Activated CD4-positive, alpha-beta T cell treated with anti-CD3 and anti-CD28 coated beads, Interleukin-2, amount 10 ng/mL, durations not matched to agents 24 days and 14 days (primary cell): ENCODE results near the gene FSCN2. TPM values are rescaled to one million over a fixed set of nuclear protein-coding genes. Genes with fewer than 3 reads are reported as not detected.

Source experiments
- DNase-seq: peaks from one replicate; pipeline ENCODE4 v3.0.0; 2022
- H3K27ac Mint-ChIP-seq: one replicate; pipeline ENCODE4 v1.8.0; 2022; ENCODE audit warnings: mild to moderate bottlenecking, mixed read lengths
- H3K27me3 Mint-ChIP-seq: one replicate; pipeline ENCODE4 v1.8.0; 2022; ENCODE audit warnings: mixed read lengths
- H3K36me3 Mint-ChIP-seq: one replicate; pipeline ENCODE4 v1.8.0; 2022; ENCODE audit warnings: low read depth, mild to moderate bottlenecking, mixed read lengths
- H3K4me1 Mint-ChIP-seq: one replicate; pipeline ENCODE4 v1.8.0; 2021; ENCODE audit warnings: mixed read lengths
- H3K4me3 Mint-ChIP-seq: one replicate; pipeline ENCODE4 v1.8.0; 2022; ENCODE audit warnings: mild to moderate bottlenecking, moderate library complexity, mixed read lengths
- H3K9me3 Mint-ChIP-seq: one replicate; pipeline ENCODE4 v1.8.0; 2021; ENCODE audit warnings: mixed read lengths
- intact Hi-C: fragments of 100-400 bp; cut with micrococcal nuclease; formaldehyde crosslinking; loops from one replicate; pipeline ENCODE4 v1.15.1; 2023
- total RNA-seq: library from RNA; stranded (reverse); gene quantifications from 2 replicates; pipeline ENCODE4 v1.2.3, GENCODE V29; 2022

The FSCN2 gene
- total RNA-seq, 1 donor from 2014 or later, result 0.51 TPM

DNA sequence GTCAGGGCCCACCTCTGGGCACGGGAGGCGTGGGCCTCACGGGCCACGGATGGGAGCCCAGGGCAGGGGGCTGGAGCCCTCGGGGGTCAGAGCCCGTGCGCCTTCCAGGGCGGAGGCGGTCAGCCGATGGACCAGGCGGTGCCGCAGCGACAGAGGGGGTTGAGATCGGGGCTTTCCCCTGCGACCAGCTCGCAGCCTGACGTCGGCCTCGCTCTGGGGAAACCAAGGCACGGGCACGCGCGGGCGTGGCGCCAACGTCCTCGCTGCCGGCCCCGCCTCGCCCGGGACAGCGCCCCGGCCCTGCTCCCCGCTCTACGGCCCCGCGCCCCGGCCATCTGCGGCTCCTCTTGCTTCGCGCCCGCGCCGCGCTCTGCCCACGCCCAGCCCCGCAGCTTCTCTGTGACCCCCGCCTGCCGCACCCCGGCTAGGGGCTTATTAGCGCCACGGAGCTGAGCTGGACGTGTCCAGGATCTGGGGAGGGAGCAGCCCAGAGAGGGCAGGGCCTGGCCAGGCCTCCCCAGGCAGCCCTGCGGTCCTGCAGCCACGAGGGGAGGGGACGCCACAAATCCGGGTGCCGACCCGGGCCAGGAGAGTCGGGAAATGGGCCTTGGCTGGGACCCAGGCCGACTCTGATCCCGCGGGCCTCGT, 29.1 kb upstream of the FSCN2 start:
- intact Hi-C loops, result no loop called here
- peaks cover 4% of the 10 kb centered on the region for H3K4me1 Mint-ChIP-seq
- no peak overlapping the region for H3K27ac Mint-ChIP-seq
- no peaks in the 10 kb centered on the region for H3K36me3 Mint-ChIP-seq
- no peak overlapping the region for H3K4me3 Mint-ChIP-seq
- H3K9me3 Mint-ChIP-seq, result no peaks in the 10 kb centered on the region
- no peak for DNase-seq
- peaks cover 27% of the 10 kb centered on the region for H3K27me3 Mint-ChIP-seq

GRCh38 chr17:81499601-81499970, 28.6 kb upstream of the FSCN2 start:
- H3K9me3 Mint-ChIP-seq, result no peaks in the 10 kb centered on the region
- no peak for DNase-seq
- peaks cover 4% of the 10 kb centered on the region for H3K4me1 Mint-ChIP-seq
- no peak overlapping the region for H3K4me3 Mint-ChIP-seq
- no peaks in the 10 kb centered on the region for H3K36me3 Mint-ChIP-seq
- H3K27me3 Mint-ChIP-seq, result peaks cover 28% of the 10 kb centered on the region
- intact Hi-C loops, result no loop called here
- no peak overlapping the region for H3K27ac Mint-ChIP-seq

DNA sequence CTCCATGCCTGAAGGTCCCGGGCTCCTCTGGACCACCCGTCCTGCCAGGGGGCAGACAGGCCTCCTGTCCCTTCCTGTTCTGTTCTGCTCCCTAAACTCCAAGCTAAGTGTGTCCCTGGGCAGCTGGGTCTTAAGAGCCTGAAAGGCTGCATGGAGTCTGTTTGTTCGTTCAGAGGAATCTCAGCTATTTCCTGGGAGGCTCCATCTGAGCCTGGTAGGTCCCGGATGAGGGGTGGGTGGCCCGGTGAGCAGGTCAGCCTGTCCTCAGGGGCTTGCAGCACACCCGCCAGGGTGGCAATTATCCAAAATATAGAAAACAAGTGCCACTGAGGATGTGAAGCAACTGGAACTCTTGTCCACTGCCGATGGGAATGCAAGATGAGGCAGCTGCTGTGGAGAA, 28.1 kb upstream of the FSCN2 start:
- H3K36me3 Mint-ChIP-seq, result no peaks in the 10 kb centered on the region
- no peak overlapping the region for H3K27ac Mint-ChIP-seq
- H3K4me3 Mint-ChIP-seq, result no peak overlapping the region
- peaks cover 29% of the 10 kb centered on the region for H3K27me3 Mint-ChIP-seq
- no peak for DNase-seq
- intact Hi-C loops, result no loop called here
- H3K9me3 Mint-ChIP-seq, result no peaks in the 10 kb centered on the region
- H3K4me1 Mint-ChIP-seq, result peaks cover 1% of the 10 kb centered on the region

DNA sequence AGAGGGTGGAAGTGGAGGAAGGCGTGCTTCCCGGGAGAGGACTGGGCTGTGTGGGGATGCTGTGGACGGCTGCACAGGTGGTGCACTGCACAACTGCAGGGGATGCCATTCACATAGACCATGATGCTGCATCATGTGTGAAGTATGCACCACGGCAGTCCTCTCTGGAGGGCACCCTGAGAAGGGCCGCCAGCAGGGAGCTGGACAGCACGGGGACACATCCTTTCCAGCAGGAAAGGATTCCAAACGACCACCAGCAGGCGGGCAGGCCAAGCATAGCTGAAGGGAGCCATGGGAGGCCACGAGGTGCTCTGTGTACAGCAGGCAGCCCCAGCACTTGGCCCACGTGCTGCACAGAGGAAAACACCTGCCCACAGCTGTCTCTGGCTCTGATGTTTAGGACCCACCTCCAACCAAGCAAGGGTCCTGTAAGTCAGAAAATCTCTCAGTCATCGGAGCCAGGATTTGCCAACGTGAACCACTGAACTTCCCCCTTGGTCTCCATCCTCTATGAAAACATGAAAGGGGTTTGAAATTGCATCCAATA, 25.6 kb upstream of the FSCN2 start:
- no peaks in the 10 kb centered on the region for H3K9me3 Mint-ChIP-seq
- no peak overlapping the region for H3K27ac Mint-ChIP-seq
- H3K36me3 Mint-ChIP-seq, result no peaks in the 10 kb centered on the region
- intact Hi-C loops, result no loop called here
- H3K4me3 Mint-ChIP-seq, result no peak overlapping the region
- no peak for DNase-seq
- no peaks in the 10 kb centered on the region for H3K4me1 Mint-ChIP-seq
- H3K27me3 Mint-ChIP-seq, result peaks cover 27% of the 10 kb centered on the region

- Mint-ChIP-seq H3K4me3 (no peak overlapping the region), H3K27ac (no peak overlapping the region), H3K9me3 (no peaks in the 10 kb centered on the region), H3K36me3 (peaks cover 8% of the 10 kb centered on the region), H3K4me1 (peaks cover 4% of the 10 kb centered on the region), H3K27me3 (peaks cover 24% of the 10 kb centered on the region)
- DNase-seq, result no peak
- intact Hi-C loops, result no loop called here
Measured at GRCh38 chr17:81503619-81504018, 24.6 kb upstream of the FSCN2 start.

- peak overlapping the region; percentile 99 for H3K4me3 Mint-ChIP-seq
- peaks cover 23% of the 10 kb centered on the region for H3K4me1 Mint-ChIP-seq
- intact Hi-C loops, result no loop called here
- DNase-seq, result no peak
- H3K27me3 Mint-ChIP-seq, result peaks cover 11% of the 10 kb centered on the region
- H3K27ac Mint-ChIP-seq, result peak overlapping the region; percentile 78
- H3K9me3 Mint-ChIP-seq, result no peaks in the 10 kb centered on the region
- peaks cover 45% of the 10 kb centered on the region for H3K36me3 Mint-ChIP-seq
Measured at GRCh38 chr17:81508639-81509206, 19.5 kb upstream of the FSCN2 start.

DNA sequence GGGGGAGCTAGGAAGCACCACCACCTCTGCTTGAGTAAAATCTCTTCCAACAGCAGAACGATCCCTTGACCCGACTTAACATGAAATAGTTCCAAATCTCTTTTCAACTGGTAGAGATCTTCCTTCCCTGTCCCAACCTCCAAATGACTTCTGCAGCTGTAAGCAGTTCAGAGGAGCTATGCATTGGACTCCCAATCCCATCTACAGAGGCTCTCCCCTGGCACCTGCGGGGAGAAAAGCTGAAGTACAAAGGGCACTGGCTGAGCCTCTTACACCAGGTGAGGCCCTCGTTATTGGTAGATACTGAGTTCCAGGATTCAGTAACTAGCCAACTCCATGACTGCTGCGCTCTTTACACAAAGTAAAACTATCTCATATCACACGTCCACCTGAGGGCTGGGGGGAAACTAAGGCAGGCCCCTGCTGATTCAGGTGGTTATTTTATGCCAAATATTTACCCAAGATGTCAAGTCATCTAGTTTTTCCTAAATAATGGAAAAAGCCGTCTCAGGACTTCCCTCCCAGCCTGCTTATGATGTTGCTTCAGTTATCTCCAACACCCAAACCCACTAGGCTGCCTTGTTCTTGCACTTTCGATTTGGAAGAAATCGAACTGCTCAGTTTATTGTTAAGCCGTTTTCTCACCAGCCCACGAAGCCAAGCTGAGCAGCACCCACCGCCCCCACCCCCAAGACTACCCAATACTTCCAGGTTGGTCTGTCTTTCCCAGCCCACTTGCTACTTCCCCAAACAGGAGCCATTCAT, 18.8 kb upstream of the FSCN2 start:
- Mint-ChIP-seq H3K27ac (peak overlapping the region; percentile 78), H3K4me3 (peak overlapping the region; percentile 99), H3K36me3 (peaks cover 45% of the 10 kb centered on the region), H3K9me3 (no peaks in the 10 kb centered on the region), H3K27me3 (peaks cover 8% of the 10 kb centered on the region), H3K4me1 (peaks cover 23% of the 10 kb centered on the region)
- DNase-seq, result peak; percentile 78
- intact Hi-C loops, result no loop called here

- peaks cover 4% of the 10 kb centered on the region for H3K27me3 Mint-ChIP-seq
- H3K27ac Mint-ChIP-seq, result peak overlapping the region; percentile 88
- intact Hi-C loops, result loop anchor here (5.0 kb wide), 1 partner anchor 362 kb away; the partner anchor contains the start of gene ARHGDIA
- H3K4me3 Mint-ChIP-seq, result peak overlapping the region; percentile 99
- H3K4me1 Mint-ChIP-seq, result peaks cover 23% of the 10 kb centered on the region
- no peak for DNase-seq
- peaks cover 47% of the 10 kb centered on the region for H3K36me3 Mint-ChIP-seq
- H3K9me3 Mint-ChIP-seq, result no peaks in the 10 kb centered on the region
Measured at GRCh38 chr17:81509972-81510784, 18.0 kb upstream of the FSCN2 start.

- Mint-ChIP-seq H3K27ac (peak overlapping the region; percentile 88), H3K4me1 (peaks cover 28% of the 10 kb centered on the region), H3K9me3 (no peaks in the 10 kb centered on the region), H3K4me3 (peak overlapping the region; percentile 99), H3K27me3 (peaks cover 2% of the 10 kb centered on the region), H3K36me3 (peaks cover 49% of the 10 kb centered on the region)
- peak; percentile 84 for DNase-seq
- intact Hi-C loops, result loop anchor here (1.0 to 5.0 kb wide), 2 partner anchors 115 to 361 kb away; partner anchors contain the start of gene ARHGDIA
Measured at GRCh38 chr17:81510785-81511553, 17.2 kb upstream of the FSCN2 start.

- H3K4me3 Mint-ChIP-seq, result peak overlapping the region; percentile 99
- DNase-seq, result peak; percentile 77
- intact Hi-C loops, result loop anchor here (1.0 to 5.0 kb wide), 2 partner anchors 115 to 361 kb away; partner anchors contain the start of gene ARHGDIA
- H3K36me3 Mint-ChIP-seq, result peaks cover 49% of the 10 kb centered on the region
- H3K9me3 Mint-ChIP-seq, result no peaks in the 10 kb centered on the region
- H3K4me1 Mint-ChIP-seq, result peaks cover 32% of the 10 kb centered on the region
- H3K27ac Mint-ChIP-seq, result peak overlapping the region; percentile 88
- peaks cover 2% of the 10 kb centered on the region for H3K27me3 Mint-ChIP-seq
Measured at GRCh38 chr17:81511554-81511803, 16.7 kb upstream of the FSCN2 start.

DNA sequence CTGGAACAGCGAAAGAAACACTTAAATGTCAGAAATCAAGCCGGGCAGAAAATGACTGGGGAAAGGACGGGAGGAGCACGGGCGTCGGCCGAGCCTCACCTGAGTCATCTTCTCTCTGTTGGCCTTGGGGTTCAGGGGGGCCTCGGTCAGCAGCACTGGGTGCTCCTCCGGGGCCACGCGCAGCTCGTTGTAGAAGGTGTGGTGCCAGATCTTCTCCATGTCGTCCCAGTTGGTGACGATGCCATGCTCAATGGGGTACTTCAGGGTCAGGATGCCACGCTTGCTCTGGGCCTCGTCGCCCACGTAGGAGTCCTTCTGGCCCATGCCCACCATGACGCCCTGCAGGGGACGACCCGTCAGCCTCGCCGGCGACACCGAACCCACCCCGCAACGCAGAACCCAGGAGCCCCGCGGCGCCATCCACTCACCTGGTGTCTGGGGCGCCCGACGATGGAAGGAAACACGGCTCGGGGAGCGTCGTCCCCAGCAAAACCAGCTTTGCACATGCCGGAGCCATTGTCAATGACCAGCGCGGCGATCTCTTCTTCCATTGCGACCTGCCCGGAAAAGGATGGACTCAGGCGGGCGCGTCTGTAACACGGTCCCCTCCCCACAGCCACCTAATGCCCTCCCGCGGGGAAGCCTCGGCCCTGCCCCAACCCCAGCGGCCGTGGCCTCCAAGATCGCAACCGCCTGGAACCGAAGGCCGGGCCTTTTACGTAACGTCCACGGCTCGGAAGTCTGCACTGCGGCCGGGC, 16.2 kb upstream of the FSCN2 start:
- peaks cover 2% of the 10 kb centered on the region for H3K27me3 Mint-ChIP-seq
- peaks cover 36% of the 10 kb centered on the region for H3K4me1 Mint-ChIP-seq
- DNase-seq, result peak; percentile 80
- no peaks in the 10 kb centered on the region for H3K9me3 Mint-ChIP-seq
- intact Hi-C loops, result loop anchor here (1.0 to 5.0 kb wide), 5 partner anchors 27 to 360 kb away; partner anchors contain the start of genes ARHGDIA and FAAP100
- peaks cover 49% of the 10 kb centered on the region for H3K36me3 Mint-ChIP-seq
- H3K27ac Mint-ChIP-seq, result peak overlapping the region; percentile 88
- H3K4me3 Mint-ChIP-seq, result peak overlapping the region; percentile 99

DNA sequence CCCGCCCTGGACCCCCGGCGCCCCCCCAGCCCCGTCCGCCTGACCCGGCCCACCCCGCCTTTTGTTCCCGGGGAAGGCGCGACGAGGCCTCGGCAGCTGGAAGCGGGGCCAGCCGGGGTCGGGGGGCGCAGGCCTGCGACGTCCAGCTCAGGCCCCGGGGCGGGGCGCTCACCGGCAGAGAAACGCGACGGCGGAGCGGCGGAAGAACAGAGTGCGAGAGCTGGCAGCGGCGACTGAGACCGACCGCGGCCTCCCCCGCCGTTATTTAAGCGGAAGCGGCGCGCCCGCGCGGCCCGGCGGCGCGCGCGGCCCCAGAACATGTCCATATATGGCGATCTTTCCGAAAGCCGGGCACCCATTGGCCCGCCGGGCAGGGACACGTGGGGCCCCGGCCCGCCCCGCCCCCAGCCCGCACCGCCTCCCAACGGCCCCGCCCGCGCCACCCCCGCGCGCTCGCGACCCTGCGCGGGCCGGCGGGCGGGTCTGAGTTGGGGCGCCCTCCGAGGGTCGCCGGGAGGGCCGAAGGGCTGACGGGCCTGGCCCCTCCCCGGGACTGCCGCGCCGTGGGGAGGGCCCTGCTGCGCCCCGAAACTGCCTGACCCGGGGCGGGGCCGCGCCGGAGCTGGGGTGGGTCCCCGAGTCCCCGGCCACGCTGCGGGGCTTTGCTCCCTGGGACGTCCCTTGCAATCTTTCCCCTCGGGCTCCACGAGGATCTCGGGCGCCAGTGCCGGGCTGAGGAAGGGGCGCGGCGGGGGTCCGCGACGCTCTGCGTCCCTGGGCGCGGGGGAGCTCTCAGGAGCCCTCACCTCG, 15.4 kb upstream of the FSCN2 start, which contains the start of gene ACTG1:
ACTG1 (minus strand) TSS at position 238 of the 810 bp plus-strand sequence. CDS start 445 bp downstream, outside the sequence.
- peak within 1 kb of the TSS; percentile 99 for H3K4me3 Mint-ChIP-seq
- intact Hi-C loops, result loop anchor here (1.0 to 5.0 kb wide), 4 partner anchors 28 to 360 kb away; partner anchors contain the start of genes ARHGDIA and FAAP100
- H3K36me3 Mint-ChIP-seq, result peaks cover 47% of the 10 kb centered on the region
- H3K4me1 Mint-ChIP-seq, result peaks cover 34% of the 10 kb centered on the region
- DNase-seq, result peak; percentile 97
- no peaks in the 10 kb centered on the region for H3K9me3 Mint-ChIP-seq
- peaks cover 2% of the 10 kb centered on the region for H3K27me3 Mint-ChIP-seq
- peak within 1 kb of the TSS; percentile 93 for H3K27ac Mint-ChIP-seq
